Activated B cell treated with CpG ODN at 0.5 μM for 24 hours (primary cell): ENCODE data around the gene NPHP4. TPM values are rescaled to one million over a fixed set of nuclear protein-coding genes. Genes with fewer than 3 reads are reported as not detected.

ENCODE experiments used
- ATAC-seq: fragments of 200-7000 bp; cut with Tn5 transposase; one replicate; pipeline ENCODE4 v1.10.0; 2021; ENCODE audit warnings: low read depth, mild to moderate bottlenecking, moderate library complexity
- CTCF ChIA-PET: fragments of 350-600 bp; sonication (Branson Sonifier 250); formaldehyde crosslinking; loops from one replicate; lab custom pipeline; 2021; ENCODE audit warnings: antibody characterized with exemption; lab: Charles Lee
- POLR2A ChIA-PET: fragments of 350-600 bp; sonication (Branson Sonifier 250); formaldehyde crosslinking; loops from one replicate; lab custom pipeline; 2021; ENCODE audit warnings: antibody characterized with exemption; lab: Charles Lee
- DNase-seq: peaks from one replicate; pipeline ENCODE4 v3.0.0; 2022
- H3K27ac Mint-ChIP-seq: one replicate; pipeline ENCODE4 v1.8.0; 2020; ENCODE audit warnings: mixed read lengths
- H3K27me3 Mint-ChIP-seq: one replicate; pipeline ENCODE4 v1.8.0; 2021; ENCODE audit warnings: mixed read lengths
- H3K36me3 Mint-ChIP-seq: one replicate; pipeline ENCODE4 v1.8.0; 2021; ENCODE audit warnings: low read depth, mixed read lengths
- H3K4me1 Mint-ChIP-seq: one replicate; pipeline ENCODE4 v1.8.0; 2021; ENCODE audit warnings: mixed read lengths
- H3K4me3 Mint-ChIP-seq: one replicate; pipeline ENCODE4 v1.8.0; 2020; ENCODE audit warnings: mild to moderate bottlenecking, mixed read lengths
- H3K9me3 Mint-ChIP-seq: one replicate; pipeline ENCODE4 v1.8.0; 2020; ENCODE audit warnings: mixed read lengths
- intact Hi-C: fragments of 100-400 bp; cut with micrococcal nuclease; formaldehyde crosslinking; loops from one replicate; pipeline ENCODE4 v1.15.1; 2024
- total RNA-seq: library from RNA; stranded (reverse); gene quantifications from 2 replicates; pipeline ENCODE4 v1.2.3, GENCODE V29; 2022
- TF ChIP-seq, protein P1 (sequence below): fragments of 200-600 bp; IDR thresholded peaks from one replicate; pipeline ENCODE4 v1.8.0; 2022; ENCODE audit warnings: antibody characterized with exemption, mild to moderate bottlenecking

The NPHP4 gene
- total RNA-seq, 1 donor from 2014 or later = 8.0 TPM

DNA sequence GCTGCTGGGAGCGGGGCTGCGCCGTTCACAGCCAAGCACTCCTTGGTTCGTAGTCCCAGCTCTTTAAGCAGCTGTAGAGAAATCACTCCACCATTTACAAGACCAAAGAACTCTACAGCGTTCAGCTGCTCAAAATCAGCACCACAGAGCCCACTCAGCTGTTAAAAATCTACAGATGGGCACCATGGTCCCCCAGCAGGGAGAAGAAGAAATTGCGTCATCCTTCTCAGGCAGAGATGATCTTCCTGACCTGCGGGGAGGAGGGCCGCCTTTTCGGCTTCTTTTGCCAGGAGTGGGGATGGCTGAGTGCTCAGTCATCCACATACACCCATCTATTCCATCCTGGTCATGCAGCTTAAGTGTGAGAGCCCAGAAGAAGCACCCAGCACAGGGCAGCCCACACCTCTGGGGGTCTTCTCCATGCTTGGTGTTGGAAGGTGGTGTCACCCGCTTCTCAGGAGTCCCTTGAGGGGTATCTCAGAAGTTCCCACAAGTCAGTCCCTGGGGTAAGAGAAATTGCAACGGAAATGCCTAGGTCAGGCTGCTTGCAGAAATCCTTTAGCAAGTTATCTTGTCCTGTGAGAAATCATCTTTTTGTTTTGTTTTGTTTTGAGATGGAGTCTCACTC lies 163.8 kb downstream of the NPHP4 start:
- no peaks in the 10 kb centered on the region for H3K27me3 Mint-ChIP-seq
- DNase-seq = no peak
- TF ChIP-seq, protein P1, sequence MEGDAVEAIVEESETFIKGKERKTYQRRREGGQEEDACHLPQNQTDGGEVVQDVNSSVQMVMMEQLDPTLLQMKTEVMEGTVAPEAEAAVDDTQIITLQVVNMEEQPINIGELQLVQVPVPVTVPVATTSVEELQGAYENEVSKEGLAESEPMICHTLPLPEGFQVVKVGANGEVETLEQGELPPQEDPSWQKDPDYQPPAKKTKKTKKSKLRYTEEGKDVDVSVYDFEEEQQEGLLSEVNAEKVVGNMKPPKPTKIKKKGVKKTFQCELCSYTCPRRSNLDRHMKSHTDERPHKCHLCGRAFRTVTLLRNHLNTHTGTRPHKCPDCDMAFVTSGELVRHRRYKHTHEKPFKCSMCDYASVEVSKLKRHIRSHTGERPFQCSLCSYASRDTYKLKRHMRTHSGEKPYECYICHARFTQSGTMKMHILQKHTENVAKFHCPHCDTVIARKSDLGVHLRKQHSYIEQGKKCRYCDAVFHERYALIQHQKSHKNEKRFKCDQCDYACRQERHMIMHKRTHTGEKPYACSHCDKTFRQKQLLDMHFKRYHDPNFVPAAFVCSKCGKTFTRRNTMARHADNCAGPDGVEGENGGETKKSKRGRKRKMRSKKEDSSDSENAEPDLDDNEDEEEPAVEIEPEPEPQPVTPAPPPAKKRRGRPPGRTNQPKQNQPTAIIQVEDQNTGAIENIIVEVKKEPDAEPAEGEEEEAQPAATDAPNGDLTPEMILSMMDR = no peak
- H3K27ac Mint-ChIP-seq = no peak overlapping the region
- H3K36me3 Mint-ChIP-seq = no peaks in the 10 kb centered on the region
- H3K4me3 Mint-ChIP-seq = no peak overlapping the region
- intact Hi-C loops = no loop called here
- POLR2A ChIA-PET = no interaction called here
- CTCF ChIA-PET = no interaction called here
- peaks cover 5% of the 10 kb centered on the region for H3K9me3 Mint-ChIP-seq
- no peak for ATAC-seq
- H3K4me1 Mint-ChIP-seq = no peaks in the 10 kb centered on the region

DNA sequence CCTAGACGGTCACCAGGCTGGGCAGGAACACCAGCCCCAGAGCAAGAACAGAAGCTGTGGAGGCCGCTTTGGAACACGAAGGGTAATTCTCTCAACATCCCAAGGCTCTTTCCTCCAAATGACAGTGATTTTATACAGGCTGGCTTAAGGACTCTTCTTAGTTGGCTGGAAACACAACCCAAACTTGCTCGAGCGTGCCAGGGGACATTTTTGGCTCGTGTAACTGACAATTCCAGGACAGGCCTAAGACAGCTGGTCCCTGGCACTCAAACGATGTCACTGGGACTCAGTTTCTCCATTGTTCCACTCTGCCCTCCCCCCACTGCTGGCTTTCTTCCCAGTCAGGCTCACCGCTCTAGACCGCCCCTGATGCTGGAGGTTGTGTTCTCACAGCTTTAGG lies 164.7 kb downstream of the NPHP4 start:
- intact Hi-C loops = no loop called here
- no peak for DNase-seq
- ChIA-PET CTCF (no interaction called here), POLR2A (no interaction called here)
- H3K4me1 Mint-ChIP-seq = no peaks in the 10 kb centered on the region
- H3K27me3 Mint-ChIP-seq = no peaks in the 10 kb centered on the region
- no peak for ATAC-seq
- H3K36me3 Mint-ChIP-seq = no peaks in the 10 kb centered on the region
- H3K27ac Mint-ChIP-seq = no peak overlapping the region
- no peak overlapping the region for H3K4me3 Mint-ChIP-seq
- peaks cover 5% of the 10 kb centered on the region for H3K9me3 Mint-ChIP-seq
- TF ChIP-seq, protein P1 = no peak

DNA sequence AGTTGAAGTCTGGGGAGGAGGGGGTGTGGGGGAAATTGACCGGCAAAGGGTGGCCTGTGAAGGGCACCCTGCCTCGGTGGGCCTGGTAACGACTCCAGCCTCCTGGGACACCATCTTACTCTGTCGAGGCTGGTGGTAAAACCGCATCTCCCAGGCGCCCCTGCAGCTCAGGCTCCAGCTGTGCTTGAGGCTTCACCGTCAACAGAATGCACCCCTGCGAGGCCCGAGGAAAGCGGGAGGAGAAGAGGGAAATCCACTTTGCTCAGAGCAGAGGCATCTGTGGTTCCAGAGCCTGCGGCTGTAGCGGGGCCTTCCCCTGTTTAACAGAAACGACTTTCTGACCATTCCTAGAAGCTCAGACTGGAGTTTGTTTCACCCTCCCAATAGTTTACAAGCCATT lies 165.6 kb downstream of the NPHP4 start:
- Mint-ChIP-seq H3K4me1 (no peaks in the 10 kb centered on the region), H3K4me3 (no peak overlapping the region), H3K9me3 (peaks cover 5% of the 10 kb centered on the region), H3K27ac (no peak overlapping the region), H3K36me3 (no peaks in the 10 kb centered on the region), H3K27me3 (no peaks in the 10 kb centered on the region)
- TF ChIP-seq, protein P1 = no peak
- ChIA-PET CTCF (no interaction called here), POLR2A (no interaction called here)
- ATAC-seq (no peak), DNase-seq (no peak)
- intact Hi-C loops = no loop called here

DNA sequence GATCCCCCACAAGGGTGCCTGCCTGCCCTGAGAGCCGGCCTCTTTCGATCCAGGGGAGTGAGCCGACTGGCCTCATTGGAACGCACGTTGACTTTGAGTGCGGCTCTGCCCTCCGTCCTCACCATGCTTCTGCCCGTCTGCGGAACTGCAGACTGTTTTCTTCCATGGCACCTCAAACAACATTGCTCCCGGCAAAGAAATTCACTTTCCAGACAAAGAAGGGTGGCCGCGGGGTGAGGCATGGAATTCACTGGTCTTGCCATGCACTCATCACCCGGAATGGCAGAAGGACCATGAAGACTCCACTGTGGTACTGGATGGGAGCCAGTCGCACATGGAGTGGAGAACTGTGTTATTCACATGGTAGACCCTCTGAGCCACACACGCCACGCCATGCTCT lies 169.5 kb downstream of the NPHP4 start:
- no peak overlapping the region for H3K27ac Mint-ChIP-seq

DNA sequence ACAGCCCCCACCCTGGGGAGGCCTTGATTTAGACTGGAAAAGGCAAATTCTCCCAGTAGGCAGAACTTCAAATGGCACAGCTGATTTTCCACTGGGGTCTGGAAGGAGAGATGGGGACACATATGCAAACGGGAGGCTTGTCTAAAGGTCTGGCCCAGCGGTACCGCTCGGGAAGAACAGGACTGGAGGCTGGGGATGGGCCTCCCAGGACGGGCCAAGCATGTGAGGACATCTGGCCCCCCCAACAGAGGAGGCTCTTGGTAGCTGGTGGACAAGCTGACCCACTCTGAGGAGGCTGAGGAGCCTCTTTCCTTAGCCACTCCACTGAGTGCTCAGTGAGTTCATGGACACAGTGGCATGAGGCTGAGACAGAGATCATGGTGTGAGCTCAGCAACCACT lies 170.0 kb downstream of the NPHP4 start:
- Mint-ChIP-seq H3K9me3 (no peaks in the 10 kb centered on the region), H3K36me3 (no peaks in the 10 kb centered on the region), H3K27ac (no peak overlapping the region), H3K4me3 (no peak overlapping the region), H3K27me3 (peaks cover 4% of the 10 kb centered on the region), H3K4me1 (no peaks in the 10 kb centered on the region)
- intact Hi-C loops = no loop called here
- ATAC-seq (no peak), DNase-seq (no peak)
- POLR2A ChIA-PET = no interaction called here
- TF ChIP-seq, protein P1 = no peak
- CTCF ChIA-PET = no interaction called here

More for the DNA sequence above, 169.5 kb downstream of the NPHP4 start:
- no peaks in the 10 kb centered on the region for H3K36me3 Mint-ChIP-seq
- no peaks in the 10 kb centered on the region for H3K4me1 Mint-ChIP-seq
- TF ChIP-seq, protein P1 = no peak
- no peak overlapping the region for H3K4me3 Mint-ChIP-seq
- intact Hi-C loops = no loop called here
- DNase-seq = no peak
- CTCF ChIA-PET = no interaction called here
- H3K9me3 Mint-ChIP-seq = no peaks in the 10 kb centered on the region
- POLR2A ChIA-PET = no interaction called here
- no peak for ATAC-seq
- peaks cover 4% of the 10 kb centered on the region for H3K27me3 Mint-ChIP-seq
